GM12874 (cell line): ENCODE results near the gene CDCA4.

Experiments used
- CTCF ChIP-seq: IDR thresholded peaks from 2 replicates; pipeline ENCODE4 v1.5.1; 2011; ENCODE audit warnings: low read depth, mild to moderate bottlenecking, control low read depth, low read length, moderate library complexity; ENCODE audit not compliant: insufficient read depth

The CDCA4 gene

GRCh38 chr14:105034315-105035039 lies 13.6 kb upstream of the CDCA4 start:
- no peak for TF ChIP-seq CTCF

GRCh38 chr14:105030836-105031396 lies 10.0 kb upstream of the CDCA4 start:
- no peak for TF ChIP-seq CTCF

GRCh38 chr14:105030194-105030593 lies 9.3 kb upstream of the CDCA4 start:
- TF ChIP-seq CTCF, result no peak

- no peak for TF ChIP-seq CTCF
Measured at GRCh38 chr14:105029402-105029801, 8.5 kb upstream of the CDCA4 start.

- no peak for TF ChIP-seq CTCF
Measured at GRCh38 chr14:105028251-105028927, 7.5 kb upstream of the CDCA4 start.

- TF ChIP-seq CTCF, result no peak
Measured at GRCh38 chr14:105026802-105027563, 6.1 kb upstream of the CDCA4 start.
